Cortex of kidney (tissue), 1 donor: Measurements from ENCODE around the gene IMPACT.

ENCODE experiments used
- DNase-seq: peaks from one replicate; lab custom pipeline; 2025; lab: John Stamatoyannopoulos, UW

IMPACT gene, protein sequence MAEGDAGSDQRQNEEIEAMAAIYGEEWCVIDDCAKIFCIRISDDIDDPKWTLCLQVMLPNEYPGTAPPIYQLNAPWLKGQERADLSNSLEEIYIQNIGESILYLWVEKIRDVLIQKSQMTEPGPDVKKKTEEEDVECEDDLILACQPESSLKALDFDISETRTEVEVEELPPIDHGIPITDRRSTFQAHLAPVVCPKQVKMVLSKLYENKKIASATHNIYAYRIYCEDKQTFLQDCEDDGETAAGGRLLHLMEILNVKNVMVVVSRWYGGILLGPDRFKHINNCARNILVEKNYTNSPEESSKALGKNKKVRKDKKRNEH

DNA sequence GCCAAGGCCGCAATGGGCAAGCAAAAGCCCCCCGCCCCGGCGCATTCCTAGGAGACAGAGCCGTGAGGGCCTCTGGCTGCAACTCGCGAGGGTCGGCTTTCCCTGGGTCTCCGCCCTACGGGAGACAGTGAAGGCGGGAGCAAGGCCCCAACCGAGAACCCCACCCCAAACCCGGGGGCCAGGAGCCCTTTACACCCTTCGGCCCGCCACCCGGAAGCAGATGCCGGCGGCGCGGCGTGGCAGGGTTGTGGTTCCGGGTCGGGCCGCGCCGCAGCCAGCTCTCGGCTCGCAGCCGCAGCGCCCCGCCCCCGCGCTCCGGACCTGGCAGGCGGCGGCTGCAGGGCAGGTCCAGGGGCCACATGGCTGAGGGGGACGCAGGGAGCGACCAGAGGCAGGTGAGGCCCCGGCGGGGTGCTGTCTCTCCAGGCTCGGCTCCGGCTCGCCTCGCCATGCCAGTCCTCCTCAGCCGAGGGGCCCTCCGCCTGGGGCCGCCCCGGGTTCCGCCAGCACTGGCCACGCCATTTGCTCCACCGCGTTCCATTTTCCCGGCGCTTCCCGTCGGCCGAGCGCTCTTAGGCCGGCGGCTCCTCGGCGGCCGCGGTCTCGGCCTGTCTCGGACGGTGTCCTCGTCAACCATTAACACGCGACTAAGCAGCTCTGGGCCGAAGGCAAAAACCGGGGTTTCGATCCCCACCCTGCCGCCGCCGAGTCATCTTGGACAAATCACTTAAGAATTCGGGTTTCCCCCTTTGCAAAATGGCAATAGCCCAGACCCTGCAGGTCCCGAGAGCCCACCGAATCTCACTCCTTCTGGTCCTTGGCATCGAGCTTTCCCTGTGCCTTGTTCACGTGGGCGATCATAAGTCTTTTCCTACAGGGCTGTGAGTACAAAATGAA, at the start of gene IMPACT:
Gene IMPACT, plus strand, starts transcription at position 273 of the 897 bp plus-strand sequence. Its CDS starts 87 bp downstream, at position 360.
- DNase-seq: no peak

DNA sequence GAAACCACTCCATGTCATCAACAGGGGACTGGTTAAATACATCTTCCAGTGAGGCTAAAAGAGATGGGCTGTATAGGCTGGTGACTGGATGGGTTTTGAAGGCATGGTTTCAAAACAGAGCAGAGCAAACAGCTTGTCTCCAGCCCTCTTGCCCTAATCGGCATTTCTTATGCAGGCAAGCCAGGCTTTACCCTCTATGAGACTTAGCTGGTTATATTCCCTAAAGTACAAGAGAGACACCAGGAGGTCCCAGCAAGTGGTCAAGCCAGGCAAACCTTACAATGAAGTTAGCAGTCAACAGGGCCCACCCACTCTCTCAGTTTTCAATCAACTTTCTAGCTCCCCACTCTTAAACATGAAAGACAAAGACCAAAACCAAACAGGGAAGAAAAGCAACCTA, 47.9 kb upstream of the IMPACT start:
- no peak for DNase-seq

DNA sequence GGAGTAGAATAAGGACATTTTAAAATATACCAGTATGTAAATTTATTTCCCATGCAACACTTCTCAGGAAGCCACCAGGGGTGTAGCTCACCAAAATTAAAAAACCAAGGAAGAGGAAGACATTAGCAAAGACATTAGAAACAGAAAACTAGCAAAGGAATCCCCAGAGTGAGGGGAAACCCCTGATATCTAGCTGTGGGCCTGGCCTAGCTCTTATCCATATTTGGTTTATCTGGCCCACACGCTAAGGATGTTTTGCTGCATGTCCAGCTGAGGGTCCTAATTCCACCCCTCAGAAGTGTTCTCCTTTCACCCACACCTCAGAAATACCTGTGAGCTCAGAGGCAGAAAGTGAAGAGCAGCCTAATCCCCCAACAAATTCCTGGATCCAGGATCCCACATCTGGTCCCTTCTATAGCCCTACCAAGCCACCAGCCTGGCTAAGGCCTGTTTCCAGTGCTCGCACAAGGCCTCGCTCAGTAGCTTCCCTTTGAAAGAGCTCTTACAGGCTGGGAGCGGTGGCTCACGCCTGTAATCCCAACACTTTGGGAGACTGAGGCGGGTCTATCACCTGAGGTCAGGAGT, 46.2 kb upstream of the IMPACT start:
- DNase-seq: no peak

- DNase-seq: no peak
These were observed 45.3 kb upstream of the IMPACT start for GRCh38 chr18:24381126-24381525.

DNA sequence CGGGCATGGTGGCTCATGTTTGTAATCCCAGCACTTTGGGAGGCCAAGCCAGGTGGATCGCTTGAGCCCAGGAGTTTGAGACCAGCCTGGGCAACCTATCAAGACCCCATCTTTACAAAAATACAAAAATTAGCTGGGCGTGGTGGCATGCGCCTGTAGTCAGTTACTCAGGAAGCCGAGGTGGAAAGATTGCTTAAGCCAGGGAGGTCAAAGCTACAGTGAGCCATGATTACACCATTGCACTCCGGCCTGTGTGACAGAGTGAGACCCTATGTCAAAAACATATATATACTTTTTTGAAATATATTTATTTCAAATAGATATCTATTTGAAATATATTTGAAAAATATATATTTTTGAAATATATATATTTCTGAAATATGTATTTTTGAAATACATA, 39.8 kb upstream of the IMPACT start:
- no peak for DNase-seq

DNA sequence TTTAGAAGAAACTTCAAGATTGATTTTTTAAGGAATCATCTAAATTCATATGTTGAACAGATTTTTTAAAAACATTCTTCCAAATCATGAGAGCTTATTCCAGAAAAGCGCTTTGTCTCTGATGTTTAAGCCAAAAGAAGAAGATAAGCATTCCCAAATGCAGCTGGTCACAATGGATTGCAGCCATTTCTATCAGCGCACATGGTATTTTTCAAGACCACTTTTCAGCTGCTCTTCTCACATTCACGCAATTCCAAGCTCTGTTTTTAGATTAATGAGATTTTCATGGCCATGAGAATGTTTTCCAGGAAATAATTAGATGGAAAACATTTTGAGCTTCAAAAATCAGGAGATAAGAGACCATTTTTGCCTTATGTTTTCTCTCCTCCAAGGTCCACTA, 37.5 kb upstream of the IMPACT start:
- DNase-seq: no peak

DNA sequence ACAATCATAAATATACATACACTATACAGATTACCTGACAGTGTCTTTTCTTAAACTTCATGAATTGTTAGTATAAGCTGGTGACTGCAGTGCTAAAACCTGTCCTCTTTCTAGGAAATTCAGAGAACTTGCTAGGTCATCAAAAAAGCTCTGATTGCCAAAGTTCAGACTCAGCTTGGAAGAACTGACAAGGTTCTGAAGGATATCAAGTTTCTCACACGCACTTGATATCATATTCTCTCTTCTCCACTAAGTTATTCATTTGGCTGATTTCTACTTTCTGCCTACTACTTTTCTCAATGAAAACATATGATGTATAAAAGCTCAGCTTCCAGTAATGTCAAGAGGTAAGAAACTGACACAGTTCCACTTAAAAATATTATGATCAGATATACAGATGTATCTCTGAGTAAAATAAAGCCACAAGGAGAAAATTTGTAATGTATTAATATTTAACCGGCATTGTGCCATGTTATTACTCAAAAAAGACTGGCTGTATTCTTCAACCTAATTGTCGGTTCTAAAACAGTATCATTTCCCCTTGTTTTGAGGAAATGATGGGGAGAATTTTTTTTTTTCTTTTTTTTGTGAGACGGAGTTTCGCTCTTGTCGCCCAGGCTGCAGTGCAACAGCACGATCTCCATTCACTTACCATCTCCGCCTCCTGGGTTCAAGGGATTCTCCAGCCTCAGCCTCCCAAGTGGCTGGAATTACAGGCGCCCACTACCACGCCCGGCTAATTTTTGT, 31.2 kb upstream of the IMPACT start:
- DNase-seq: no peak

GRCh38 chr18:24396082-24396633, 30.3 kb upstream of the IMPACT start:
- no peak for DNase-seq

DNA sequence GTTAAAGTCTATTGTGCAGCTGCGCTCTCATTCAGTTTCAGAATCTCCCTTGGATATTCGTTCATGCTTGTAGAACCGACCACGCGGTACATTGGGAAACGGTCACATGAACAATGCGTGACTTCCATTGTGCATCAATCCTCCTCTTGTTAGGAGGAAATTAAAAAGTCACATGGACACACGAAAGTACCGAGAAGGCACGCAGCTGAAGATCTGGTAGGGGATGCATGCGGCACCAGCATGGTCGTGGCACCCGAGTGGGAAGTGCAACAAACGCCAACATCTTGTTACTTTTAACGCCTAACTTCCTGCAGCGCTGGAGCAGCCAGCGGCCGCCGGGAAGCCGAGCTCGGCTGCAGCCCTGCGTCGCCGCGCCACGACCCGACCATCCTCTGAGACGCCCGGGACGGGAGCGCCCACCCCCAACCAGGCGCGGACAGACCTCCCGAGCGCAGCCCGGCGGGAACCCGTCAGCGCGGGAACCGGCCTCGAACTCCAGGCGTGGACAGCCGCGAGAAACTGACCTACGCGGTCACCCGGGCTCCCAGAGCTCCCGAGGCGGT, 29.3 kb upstream of the IMPACT start:
- DNase-seq: no peak

GRCh38 chr18:24397694-24398368, 28.6 kb upstream of the IMPACT start, which contains the start of gene OSBPL1A:
TSS of gene OSBPL1A (minus strand) at chr18:24397824. CDS start at chr18:24377533, 20,291 bp downstream.
- peak; percentile 28 for DNase-seq

- no peak for DNase-seq
These were observed 27.9 kb upstream of the IMPACT start for GRCh38 chr18:24398540-24398939.

DNA sequence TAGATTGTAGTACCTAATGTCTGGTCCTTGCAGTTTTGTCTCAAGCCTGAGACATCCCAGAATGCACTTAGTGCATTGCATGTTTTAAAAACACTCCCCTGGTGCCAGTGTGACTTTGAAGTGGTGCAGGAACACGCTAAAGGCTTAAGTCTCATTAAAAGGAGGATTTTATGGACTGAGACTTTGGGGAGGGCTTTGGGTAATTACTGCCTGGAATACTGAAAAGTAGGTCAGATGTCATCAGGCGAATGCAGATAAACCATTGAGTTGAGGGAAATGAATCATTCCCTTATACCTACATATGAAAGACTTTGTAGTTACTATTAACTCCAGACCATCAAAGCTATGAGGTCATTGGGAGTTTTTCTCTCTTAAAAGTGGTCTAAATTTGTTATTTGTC, 25.9 kb upstream of the IMPACT start:
- no peak for DNase-seq

GRCh38 chr18:24402209-24402785, 24.2 kb upstream of the IMPACT start:
- DNase-seq: no peak

DNA sequence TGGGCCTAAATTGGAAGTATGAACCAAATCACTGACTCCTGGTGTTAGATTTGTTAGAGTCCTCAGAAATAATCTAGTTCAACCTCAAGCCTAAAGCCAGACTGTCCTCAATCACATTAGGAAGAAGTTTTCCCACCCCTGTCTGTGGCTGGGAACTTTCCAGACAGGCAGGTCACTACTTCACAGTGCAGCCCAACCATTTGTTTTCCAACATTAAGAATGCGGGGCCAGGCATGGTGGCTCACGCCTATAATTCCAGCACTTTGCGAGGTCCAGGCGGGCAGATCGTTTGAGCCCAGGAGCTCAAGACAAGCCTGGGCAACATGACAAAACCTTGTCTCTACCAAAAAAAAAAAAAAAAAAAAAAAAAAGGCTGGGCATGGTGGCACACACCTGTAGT, 23.4 kb upstream of the IMPACT start:
- DNase-seq: no peak

GRCh38 chr18:24404591-24404990, 21.9 kb upstream of the IMPACT start:
- no peak for DNase-seq

GRCh38 chr18:24408496-24408895, 18.0 kb upstream of the IMPACT start:
- no peak for DNase-seq

DNA sequence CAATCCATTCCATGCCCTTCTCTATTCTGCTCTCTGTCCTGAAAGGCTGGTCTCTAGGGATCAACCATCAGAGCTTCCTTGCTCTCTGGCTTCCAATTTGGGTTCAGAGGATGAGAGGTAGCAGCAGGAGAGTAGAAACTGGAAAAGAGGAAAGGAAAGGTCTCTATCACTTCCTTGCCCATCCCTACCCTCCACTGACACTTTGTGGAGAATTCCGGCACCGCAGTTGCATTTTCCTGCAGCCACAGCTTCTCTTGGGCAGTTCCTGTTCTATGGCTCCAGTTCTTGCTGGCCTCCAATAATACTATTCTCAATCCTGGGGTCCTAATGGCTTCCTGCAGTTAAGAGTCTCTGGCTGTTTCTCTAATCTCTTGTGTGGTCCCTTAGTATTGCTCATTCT, 13.3 kb upstream of the IMPACT start:
- DNase-seq: no peak

DNA sequence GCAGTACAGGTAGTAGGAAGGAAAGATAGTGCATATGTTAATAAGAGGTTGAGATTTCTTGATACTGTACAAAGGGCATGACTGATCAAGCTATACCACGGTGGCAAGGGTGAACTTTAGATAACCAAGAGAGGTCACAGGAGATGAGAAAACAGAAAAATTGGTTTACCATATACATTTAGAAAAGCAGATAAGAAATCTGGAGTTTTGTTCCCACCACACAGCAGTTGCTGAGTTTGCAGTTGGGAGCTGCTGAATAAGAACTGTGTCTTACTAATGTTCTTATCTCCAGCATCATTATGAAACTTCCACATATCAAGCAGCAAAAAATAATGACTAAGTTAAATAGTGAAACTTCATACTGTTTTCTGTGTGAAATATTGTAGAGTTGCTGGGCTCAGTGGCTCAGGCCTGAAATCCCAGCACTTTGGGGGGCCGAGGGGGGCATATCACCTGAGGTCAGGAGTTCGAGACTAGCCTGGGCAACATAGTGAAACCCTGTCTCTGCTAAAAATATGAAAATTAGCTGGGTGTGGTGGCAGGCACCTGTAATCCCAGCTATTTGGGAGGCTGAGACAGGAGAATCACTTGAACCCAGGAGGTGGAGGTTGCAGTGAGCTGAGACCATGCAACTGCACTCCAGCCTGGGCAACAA, 12.0 kb upstream of the IMPACT start:
- no peak for DNase-seq

DNA sequence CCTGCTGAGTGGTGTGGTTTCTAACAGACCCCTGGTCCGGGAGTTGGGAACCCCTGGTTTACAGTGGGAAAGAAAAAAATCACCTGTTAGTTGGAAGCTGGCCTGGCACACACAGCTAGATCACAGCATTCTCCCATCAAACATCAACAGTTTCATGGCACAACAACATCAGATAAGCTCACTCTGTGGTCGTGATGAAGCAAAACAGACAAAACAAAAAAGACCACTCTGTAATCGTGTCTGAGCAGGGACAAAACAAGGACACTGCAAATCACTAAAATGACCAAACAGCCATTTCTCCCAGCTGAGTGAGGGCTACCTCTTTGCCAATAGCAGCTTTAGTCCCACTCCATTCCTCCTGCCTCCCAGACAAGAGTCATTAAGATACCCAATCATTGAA, 9.0 kb upstream of the IMPACT start:
- DNase-seq: no peak

- DNase-seq: no peak
These were observed 5.9 kb upstream of the IMPACT start for GRCh38 chr18:24420551-24420950.
